Measurements from ENCODE around the gene ZNF786.

DNA sequence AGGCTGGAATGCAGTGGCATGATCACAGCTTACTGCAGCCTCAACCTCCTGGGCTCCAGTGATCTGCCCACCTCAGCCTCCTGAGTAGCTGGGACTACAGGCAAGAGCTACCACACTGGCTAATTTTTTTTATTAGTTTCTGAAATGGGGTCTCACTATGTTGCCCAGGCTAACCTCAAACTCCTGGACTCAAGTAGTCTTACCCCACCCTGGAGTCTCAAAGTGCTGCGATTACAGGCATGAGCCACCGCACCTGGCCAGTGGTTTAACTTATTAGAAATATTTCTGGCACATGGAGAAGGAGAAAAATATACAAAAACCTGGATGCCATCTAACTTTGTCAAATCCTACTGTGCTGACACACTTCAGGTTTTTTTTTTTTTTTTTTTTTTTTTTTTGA is 15.2 kb downstream of the ZNF786 start:
- no peak for TF ChIP-seq EZH2 (IDR thresholded peaks at IDR 0.05; ENCODE audit: insufficient read depth, poor library complexity, severe bottlenecking)
- no peak for TF ChIP-seq EZH2phosphoT487 (IDR thresholded peaks at IDR 0.05; ENCODE audit: insufficient read depth, low read depth)
